DLD1 (cell line): ENCODE measurements around the gene GCH1.
"Not testable (repeated sequence)": the region's sequence is repeated elsewhere in the genome, so short reads cannot be mapped to it uniquely, and the experiment has no call there.

Experiments
- in situ Hi-C: cut with HindIII; loops from 2 replicates; pipeline ENCODE4 v1.10.0; 2017; ENCODE audit warnings: low sequenced_read_pairs

GCH1 gene

DNA sequence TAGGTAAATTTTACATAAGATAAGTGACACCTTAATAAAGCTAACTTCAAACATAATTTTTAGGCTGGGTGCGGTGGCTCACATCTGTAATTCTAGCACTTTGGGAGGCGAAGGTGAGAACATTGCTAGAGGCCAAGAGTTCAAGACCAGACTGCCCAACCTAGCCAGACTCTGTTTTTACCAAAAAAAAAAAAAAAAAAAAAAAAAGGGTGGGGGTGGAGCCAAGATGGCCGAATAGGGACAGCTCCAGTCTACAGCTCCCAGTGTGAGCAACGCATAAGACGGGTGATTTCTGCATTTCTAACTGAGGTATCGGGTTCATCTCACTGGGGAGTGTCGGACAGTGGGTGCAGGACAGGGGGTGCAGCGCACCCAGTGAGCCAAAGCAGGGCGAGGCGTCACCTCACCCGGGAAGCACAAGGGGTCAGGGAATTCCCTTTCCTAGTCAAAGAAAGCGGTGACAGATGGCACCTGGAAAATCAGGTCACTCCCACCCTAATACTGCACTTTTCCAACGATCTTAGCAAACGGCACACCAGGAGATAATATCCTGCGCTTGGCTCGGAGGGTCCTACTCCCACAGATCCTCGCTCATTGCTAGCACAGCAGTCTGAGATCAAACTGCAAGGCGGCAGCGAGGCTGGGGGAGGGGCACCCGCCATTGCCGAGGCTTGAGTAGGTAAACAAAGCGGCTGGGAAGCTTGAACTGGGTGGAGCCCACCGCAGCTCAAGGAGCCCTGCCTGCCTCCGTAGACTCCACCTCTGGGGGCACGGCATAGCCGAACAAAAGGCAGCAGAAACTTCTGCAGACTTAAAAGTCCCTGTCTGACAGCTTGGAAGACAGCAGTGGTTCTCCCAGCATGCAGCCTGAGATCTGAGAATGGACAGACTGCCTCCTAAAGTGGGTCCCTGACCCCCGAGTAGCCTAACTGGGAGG, 32.2 kb downstream of the GCH1 start:
- in situ Hi-C loops, result not testable (repeated sequence)

DNA sequence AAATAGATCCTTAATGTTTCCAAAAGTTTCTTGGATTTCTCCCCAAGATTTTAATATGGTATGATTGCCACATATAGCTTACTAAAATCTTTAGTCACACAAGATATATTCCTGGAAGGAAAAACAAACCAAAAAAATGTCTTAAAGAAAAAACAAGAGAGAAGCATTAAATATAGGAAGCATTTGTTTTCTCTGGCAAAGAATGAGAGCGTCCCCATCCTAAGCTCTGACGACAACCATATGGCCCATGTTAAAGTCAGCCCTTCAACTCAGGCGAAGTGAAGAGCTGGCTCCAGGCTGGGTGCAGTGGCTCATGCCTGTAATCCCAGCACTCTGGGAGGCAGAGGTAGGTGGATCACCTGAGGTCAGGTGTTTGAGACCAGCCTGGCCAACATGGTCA, 35.6 kb downstream of the GCH1 start:
- in situ Hi-C loops, result no loop called here

DNA sequence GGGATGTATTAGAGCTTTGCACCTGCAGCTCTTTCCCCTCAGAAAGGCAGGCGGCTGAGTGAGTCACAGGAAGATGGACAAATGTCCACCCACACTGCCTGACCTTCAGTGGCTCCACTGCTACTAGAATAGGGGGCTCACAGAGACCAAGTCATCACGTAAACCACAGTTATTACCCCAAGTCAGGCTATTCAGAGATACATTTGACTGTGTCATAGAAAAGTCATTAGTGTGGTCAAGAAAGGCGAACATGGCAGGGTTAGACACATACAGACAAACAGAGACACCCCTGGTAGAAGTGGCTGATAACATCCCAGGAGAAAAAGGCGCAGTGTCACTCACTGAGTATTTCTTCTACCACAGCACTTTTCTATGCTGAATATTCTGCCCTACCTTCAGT, 36.0 kb downstream of the GCH1 start:
- in situ Hi-C loops, result no loop called here

DNA sequence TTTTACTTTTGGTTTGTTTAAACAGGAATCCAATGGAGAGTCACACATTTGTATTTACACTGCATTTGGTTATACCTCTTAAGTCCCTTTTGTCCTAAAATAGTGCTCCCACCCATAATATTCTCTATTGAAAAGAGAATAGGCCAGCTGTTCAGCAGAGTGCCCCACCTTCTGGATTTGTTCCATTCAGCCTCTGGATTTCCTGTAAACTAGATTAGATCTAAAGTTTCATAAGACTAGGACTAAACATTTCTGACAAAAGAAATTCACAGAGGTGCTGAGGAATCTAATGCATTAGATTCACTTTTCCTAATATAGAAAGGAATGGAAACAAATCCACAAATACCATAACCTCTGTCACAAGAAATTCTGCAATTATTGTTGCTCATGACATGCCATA, 38.1 kb downstream of the GCH1 start:
- in situ Hi-C loops, result no loop called here

DNA sequence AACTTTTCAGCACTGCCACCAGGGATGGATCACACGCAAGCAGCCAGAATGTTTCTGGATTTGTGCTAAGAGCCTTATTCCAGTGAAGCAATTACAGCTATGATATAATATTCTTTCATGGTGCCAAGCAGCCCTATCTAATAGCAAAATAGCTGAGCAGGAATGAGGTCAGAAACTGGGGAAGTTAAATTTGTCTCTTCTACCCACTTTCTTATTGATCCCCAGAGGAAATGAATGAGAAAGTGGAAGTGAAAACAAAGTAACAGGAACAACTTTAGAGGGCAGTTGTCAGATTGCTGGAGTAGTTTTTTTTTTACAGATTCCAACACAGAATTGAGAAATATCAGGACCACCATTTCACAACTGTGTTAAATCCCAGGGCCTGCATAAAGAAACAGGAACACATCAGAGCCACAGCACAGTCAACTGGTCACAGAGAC, 44.8 kb downstream of the GCH1 start:
- in situ Hi-C loops, result no loop called here

DNA sequence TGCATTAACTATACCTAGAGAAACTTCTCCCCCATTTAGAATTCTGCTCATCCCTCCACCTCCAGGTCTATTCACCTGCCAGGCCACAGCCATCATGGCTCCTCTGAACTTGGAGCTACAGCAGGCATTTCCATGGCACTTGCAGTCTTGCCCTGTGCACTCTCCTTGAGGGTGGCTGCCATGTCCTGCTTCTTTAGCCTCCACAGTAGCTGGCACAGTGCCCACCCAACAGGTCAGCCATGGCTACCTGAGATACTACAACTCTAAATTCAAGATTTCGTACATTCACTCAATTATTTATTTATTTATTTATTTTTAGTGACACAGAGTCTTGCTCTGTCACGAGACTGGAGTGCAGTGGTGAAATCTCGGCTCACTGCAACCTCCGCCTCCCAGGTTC, 46.5 kb downstream of the GCH1 start:
- in situ Hi-C loops, result no loop called here

DNA sequence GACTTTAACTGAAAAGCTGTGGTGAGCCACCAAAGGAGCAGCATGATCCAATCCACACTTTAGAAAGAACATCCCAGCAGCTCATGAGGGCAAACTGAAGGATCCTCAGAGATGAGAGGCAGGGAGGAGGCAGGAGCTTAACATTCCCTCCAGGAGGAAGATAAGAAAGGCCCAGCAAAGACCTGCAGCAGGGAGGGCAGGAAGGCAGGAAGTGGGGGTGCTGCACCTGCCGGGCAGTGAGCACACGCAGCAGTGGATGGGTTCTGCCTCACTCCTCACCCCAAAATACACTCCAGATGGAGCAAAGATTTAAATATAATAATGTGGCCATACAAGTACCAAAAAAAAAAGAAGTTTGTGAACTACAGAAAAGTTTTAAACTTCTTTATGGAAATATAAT, 48.4 kb downstream of the GCH1 start:
- in situ Hi-C loops, result no loop called here

DNA sequence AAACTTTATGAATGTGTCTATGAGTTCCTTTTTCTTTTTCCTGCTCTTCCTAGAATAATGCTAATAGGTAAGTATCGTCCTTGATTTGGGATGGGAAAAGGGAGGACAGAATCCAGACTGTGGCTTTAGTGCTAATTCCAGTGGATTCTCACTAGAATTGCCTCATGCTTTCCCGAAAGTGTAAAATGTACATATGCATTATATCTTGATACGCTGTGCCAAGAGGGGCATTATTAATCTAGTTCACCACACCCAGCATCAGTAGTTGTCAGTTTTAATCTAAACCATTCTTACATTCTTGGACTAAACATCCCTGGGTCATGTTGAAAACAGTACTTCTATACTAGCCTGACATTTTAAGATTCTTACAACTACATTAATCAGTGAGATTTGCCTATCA, 49.3 kb downstream of the GCH1 start:
- in situ Hi-C loops, result no loop called here

DNA sequence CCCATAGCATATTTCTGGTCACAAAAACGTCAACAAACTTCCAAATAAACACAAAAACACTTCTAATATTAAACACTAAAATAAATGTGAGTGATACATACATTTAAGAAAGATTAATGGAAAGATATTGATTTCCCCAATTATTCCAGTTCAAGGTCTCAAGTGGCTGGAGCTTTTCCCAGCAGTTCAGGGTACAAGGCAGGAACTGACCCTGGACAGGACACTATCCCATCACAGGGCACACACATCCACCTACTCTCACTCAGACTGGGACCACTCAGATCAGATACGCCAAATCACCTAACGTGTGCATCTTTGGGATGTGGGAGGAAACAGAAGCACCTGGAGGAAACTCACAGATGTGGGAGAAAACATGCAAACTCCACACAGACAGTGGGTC, 50.4 kb downstream of the GCH1 start:
- in situ Hi-C loops, result no loop called here

DNA sequence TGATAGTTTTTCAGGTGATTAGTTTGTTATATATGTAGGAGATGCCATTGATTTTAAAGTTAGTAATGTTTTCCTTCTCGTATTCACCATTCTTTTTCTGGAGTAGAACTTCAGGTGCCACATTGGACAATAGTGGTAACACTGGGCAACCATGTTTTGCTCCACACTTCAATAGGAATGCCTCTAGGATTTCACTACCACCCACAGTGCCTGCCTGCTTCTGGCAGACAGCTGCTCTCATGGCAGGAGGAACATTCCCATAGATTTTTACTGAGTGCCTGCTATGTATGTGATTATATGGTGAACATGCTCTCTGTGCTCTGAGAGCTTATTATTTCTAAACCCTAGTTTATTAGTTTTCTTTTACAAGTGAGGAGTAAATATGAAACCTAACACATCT, 53.7 kb downstream of the GCH1 start:
- in situ Hi-C loops, result no loop called here

DNA sequence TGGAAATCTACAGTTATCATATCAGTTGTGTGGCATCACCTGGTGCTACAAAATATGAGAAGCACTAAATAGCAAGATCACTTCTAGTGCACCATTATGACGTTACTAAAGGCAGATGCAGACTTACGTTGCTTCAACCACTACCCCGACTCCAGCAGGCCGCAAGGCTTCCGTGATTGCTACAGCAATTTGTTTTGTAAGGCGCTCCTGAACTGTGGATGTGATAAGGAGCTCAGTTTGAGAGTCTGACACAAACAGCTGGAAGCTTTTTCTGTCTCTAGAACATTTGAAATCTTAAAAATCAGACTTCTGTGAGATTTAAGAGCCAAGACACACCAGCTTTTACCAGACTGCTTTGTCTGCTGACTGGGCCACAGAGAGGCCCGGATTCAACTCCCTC, 57.0 kb downstream of the GCH1 start:
- in situ Hi-C loops, result no loop called here

DNA sequence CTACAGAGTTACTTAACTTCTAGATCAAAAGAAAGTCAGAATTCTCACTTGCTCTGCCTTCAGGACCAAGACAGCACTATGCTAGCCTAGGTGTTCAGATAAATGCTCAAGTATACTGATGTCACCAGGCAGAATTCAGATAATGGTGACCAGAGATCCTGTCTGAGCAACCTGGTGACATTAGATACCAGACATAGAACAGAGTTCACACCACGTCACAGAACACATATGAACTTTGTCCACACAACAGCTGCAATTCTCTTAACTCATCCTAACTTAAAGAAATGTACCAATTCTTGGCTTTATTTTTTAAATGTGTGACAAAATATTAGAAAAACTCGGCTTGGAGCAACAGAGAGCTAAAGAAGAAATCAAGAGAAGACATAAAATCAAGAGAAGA, 58.1 kb downstream of the GCH1 start:
- in situ Hi-C loops, result no loop called here

DNA sequence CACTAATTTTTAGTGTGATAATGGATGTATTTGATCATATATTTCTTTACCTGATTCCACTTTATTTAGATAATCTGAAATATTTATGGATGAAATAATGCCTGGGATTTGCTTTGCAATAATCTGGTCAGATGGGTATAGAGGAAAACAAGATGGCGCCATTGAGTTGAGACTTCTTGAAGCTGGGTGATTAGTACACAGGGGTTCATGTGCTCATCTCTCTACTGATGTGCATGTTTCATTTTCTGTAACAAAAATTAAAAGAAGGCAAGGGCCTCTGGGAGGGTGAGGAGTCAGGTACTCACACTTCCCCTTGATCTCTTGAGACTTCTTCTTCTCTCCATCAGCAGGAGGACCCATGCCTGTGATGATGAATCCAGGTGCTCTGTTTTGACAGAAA, 61.8 kb downstream of the GCH1 start:
- in situ Hi-C loops, result no loop called here

DNA sequence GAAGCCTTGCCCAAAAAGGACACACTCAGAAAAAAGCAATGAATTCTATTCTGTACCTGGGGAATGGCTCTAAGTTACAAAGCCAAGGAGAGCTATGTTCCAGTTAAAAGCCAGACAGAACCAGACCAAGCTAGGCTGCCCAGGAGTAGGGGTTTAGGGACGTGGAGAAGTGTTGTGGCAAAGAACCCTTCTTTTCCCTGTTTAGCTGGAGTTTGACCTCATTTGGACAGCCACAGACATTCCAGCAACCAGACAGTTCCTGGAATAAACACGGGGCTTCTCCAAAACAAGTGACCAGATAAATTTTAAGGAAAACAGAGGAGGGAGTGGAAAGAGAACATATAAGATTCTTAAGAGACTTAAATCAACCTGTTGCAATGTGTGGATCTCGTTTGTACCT, 62.3 kb downstream of the GCH1 start:
- in situ Hi-C loops, result no loop called here

DNA sequence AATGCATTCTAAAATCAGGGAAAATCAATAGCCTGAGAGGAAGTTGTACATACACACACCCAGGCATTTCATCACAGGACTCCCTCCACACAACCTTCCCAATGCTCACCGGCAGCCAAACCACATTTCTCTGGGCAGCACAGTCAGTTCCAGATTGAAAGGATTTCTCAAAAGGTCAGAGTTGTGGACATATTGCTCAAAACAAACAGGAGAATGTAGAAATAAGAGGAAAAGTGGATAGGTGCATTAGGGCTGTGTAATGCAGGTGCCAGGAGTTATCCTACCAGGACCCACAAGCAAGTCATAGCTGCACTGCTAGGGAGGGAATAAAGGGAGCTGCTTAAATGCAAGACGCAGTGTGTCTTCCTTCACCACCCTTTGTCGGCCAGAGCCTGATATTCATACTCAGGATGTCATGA, 62.9 kb downstream of the GCH1 start:
- in situ Hi-C loops, result no loop called here

DNA sequence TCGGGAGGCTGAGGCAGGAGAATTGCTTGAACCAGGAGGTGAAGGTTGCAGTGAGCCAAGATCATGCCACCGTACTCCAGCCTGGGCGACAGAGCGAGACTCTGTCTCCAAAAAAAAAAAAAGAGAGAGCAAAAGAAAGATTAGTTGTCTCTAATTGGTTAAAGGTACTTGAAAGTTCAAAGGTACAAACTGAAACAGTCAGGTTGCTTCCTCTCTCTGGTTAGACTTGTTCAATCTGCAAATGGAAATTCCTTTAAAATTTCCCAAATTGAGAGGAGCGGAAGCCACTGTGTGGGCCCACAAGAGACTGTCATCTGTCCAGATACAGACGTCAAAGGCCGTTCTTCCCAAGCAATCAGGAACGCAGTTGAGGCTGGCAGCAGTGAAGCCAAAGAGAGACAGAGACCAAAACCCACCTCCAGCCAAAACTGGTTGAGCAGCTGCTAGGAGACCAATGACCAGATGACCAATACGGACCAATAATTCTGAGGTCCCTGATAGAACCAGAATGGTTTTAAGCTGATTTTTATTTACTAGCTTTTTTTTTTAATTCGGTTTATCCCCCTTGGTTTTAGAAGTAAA, 63.6 kb downstream of the GCH1 start:
- in situ Hi-C loops, result no loop called here

DNA sequence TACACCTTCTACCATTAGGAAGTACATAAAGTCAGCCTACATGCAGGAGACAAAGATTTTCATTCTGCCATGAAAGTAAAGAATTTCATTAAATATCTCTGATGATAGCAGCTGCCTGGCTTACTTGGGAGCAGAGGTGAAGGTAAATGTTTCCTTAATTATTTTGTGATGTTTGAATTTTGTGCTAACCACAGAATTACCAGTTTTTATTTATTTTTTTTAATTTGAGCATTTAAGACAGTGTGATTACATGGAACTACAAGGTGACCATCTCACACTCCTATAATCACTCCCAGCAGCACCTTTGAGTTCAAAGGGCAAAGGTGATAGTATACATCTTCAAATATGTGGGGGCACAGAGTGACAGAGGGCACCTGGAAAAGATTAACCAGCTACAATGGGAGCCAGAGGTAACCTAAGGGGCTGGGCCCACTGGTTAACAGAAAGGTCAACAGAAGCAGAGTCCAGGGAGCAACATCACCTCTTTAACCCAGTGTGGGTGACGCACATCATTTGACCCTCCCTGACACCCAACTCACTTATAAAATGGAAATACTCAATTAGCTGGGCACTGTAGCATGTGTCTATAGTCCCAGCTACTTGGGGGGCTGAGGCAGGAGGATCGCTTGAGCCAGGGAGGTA, 65.0 kb downstream of the GCH1 start:
- in situ Hi-C loops, result no loop called here

DNA sequence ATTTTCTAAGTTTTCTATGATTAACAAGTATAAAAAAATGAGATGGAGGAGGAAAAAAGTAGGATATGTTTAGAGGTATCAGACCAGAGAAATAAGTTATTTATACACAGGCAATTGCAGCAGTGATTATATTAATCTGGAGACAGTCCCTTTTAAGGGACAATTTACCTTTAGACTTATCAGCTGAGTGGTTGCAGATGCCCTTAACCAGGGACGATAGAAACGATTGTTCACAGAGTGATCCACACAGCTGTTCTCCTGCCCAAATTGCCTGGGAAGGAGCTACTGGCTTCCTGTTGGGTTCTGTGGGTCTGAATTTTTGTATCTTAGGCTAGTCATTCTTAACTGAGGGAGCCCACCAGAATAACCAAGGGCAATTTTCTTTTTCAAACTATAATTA, 66.4 kb downstream of the GCH1 start:
- in situ Hi-C loops, result no loop called here

DNA sequence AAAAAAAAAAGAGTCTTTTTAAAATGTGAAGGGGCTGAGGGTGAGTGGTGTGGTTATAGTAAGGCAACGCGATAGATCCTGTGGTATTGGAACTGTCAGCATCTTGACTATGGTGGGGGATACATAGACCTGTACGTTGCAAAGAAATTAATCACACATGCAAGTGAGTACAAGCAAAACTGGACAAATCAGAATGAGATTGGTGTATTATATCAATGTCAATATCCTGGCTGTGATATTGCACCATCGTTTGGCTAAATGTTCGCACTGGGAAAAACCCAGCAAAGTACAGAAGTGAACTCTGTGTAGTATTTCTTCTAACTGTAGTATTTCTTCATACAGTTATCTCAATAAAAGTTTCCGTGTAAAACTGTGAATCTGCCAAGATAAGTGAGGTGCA, 67.9 kb downstream of the GCH1 start:
- in situ Hi-C loops, result no loop called here

DNA sequence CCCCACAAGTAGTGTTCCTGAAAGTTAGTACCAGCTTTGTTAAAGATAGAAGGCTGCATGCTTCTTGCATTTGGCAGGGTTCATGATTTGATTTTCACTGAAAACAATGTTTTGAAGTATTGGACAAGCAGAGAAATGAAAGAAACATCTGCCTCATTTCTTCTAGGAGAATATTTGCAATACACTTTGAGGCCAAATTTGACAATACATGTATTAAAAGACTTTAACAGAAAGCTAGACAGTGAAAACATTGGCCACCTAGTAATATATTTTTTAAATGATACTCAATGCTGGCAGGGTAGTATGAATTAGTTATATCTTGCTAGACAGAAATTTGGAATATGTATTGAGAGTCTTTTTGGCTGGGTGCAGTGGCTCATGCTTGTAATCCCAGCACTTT, 68.5 kb downstream of the GCH1 start:
- in situ Hi-C loops, result no loop called here

DNA sequence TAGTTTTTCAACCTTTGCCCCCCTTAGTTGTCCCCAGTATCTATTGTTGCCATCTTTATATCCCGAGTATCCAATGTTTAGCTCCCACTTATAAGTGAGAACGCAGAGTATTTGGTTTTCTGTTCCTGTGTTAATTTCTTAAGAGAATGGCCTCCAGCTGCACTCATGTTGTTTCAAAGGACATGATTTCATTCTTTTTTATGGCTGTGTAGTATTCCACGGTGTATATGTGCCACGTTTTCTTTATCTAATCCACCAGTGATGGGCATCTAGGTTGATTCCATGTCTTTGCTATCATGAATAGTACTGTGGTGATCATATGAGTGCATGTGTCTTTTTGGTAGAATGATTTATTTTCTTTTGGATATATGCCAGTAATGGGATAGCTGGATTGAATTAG, 72.0 kb downstream of the GCH1 start:
- in situ Hi-C loops, result no loop called here
